ENCODE results near the gene ZNF234.

Gene ZNF234

DNA sequence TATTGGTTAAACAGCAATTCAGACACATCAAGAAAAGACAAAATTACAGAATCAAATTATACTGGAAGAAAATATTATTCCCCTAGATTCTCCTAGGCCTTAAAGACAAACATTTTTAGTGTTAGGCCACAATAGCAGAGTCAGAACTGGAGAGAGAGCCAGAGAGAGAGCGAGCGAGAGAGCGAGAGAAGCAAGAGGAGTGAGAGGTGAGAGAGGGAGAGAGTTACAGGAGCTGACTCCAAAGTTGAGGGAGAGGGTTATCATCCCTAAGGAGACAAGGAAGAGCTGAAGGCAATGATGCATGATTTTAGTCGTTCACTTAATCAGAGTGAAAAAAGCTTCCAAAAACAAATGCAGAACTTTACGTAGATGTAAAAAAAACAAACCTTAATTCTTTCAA lies 50.8 kb downstream of the ZNF234 start:
- no peak overlapping the region for H2AK5ac ChIP-seq (ENCODE audit: low read length, severe bottlenecking)
- no peak overlapping the region for H4K8ac ChIP-seq (ENCODE audit: low read length)
- H3K9ac ChIP-seq (ENCODE audit: low read length), result no peak overlapping the region
- H3K4me2 ChIP-seq (ENCODE audit: low read length, poor library complexity, severe bottlenecking), result no peak overlapping the region
- no peak overlapping the region for H2BK12ac ChIP-seq (ENCODE audit: low read length in 2 of 2)
- no peak overlapping the region for H2AFZ ChIP-seq (ENCODE audit: low read depth, low read length)
- H3K36me3 ChIP-seq (ENCODE audit: control insufficient read depth in 1 of 2, insufficient read depth in 2 of 2, low read depth in 1 of 2, low read length in 2 of 2), result no peaks in the 10 kb centered on the region
- no peak overlapping the region for H2BK120ac ChIP-seq (ENCODE audit: low read depth, low read length)
- no peak overlapping the region for H2BK5ac ChIP-seq (ENCODE audit: low read depth, low read length, poor library complexity, severe bottlenecking)
- H3K27me3 ChIP-seq (ENCODE audit: control insufficient read depth in 1 of 2, insufficient read depth in 1 of 2, low read length in 2 of 2), result no peaks in the 10 kb centered on the region
- no peak overlapping the region for H3K23ac ChIP-seq (ENCODE audit: low read length in 2 of 2)
- H3K9me3 ChIP-seq (ENCODE audit: control insufficient read depth, low read length), result peaks cover 43% of the 10 kb centered on the region
- H3K18ac ChIP-seq (ENCODE audit: low read depth in 1 of 2, low read length in 2 of 2), result no peak overlapping the region
- WGBS, result 97% methylated on average over 3 of the region's 5 CpGs
- no peak overlapping the region for H2BK15ac ChIP-seq (ENCODE audit: low read depth, poor library complexity, severe bottlenecking)
- no peak overlapping the region for H3K4ac ChIP-seq (ENCODE audit: low read depth in 1 of 2, low read length in 2 of 2)
- no peak overlapping the region for H4K91ac ChIP-seq (ENCODE audit: low read length)
- no peaks in the 10 kb centered on the region for H3K79me1 ChIP-seq (replicated peaks; ENCODE audit: low read length, poor library complexity, severe bottlenecking)
- no peaks in the 10 kb centered on the region for H3K4me1 ChIP-seq (ENCODE audit: control insufficient read depth, insufficient read depth, low read depth, low read length)
- H3K27ac ChIP-seq (ENCODE audit: low read length, poor library complexity, severe bottlenecking), result no peak overlapping the region
- no peak for DNase-seq
- no peak overlapping the region for H3K14ac ChIP-seq (ENCODE audit: low read length in 2 of 2)
- no peak overlapping the region for H3K4me3 ChIP-seq (ENCODE audit: insufficient read depth in 1 of 2, low read depth in 1 of 2, low read length in 2 of 2)

- Histone ChIP-seq H2AK5ac (ENCODE audit: low read length, severe bottlenecking) (no peak overlapping the region), H4K91ac (ENCODE audit: low read length) (no peak overlapping the region), H4K8ac (ENCODE audit: low read length) (no peak overlapping the region), H3K14ac (ENCODE audit: low read length in 2 of 2) (no peak overlapping the region), H2BK5ac (ENCODE audit: low read depth, low read length, poor library complexity, severe bottlenecking) (no peak overlapping the region), H2AFZ (ENCODE audit: low read depth, low read length) (no peak overlapping the region), H3K23ac (ENCODE audit: low read length in 2 of 2) (no peak overlapping the region), H3K27ac (ENCODE audit: low read length, poor library complexity, severe bottlenecking) (no peak overlapping the region), H3K79me1 (replicated peaks; ENCODE audit: low read length, poor library complexity, severe bottlenecking) (no peaks in the 10 kb centered on the region), H3K9me3 (ENCODE audit: control insufficient read depth, low read length) (peaks cover 22% of the 10 kb centered on the region), H2BK12ac (ENCODE audit: low read length in 2 of 2) (no peak overlapping the region), H3K4me1 (ENCODE audit: control insufficient read depth, insufficient read depth, low read depth, low read length) (no peaks in the 10 kb centered on the region), H3K4me2 (ENCODE audit: low read length, poor library complexity, severe bottlenecking) (no peak overlapping the region), H3K9ac (ENCODE audit: low read length) (no peak overlapping the region), H3K4ac (ENCODE audit: low read depth in 1 of 2, low read length in 2 of 2) (no peak overlapping the region), H3K36me3 (ENCODE audit: control insufficient read depth in 1 of 2, insufficient read depth in 2 of 2, low read depth in 1 of 2, low read length in 2 of 2) (no peaks in the 10 kb centered on the region), H2BK120ac (ENCODE audit: low read depth, low read length) (no peak overlapping the region), H2BK15ac (ENCODE audit: low read depth, poor library complexity, severe bottlenecking) (no peak overlapping the region), H3K4me3 (ENCODE audit: insufficient read depth in 1 of 2, low read depth in 1 of 2, low read length in 2 of 2) (no peak overlapping the region), H3K27me3 (ENCODE audit: control insufficient read depth in 1 of 2, insufficient read depth in 1 of 2, low read length in 2 of 2) (no peaks in the 10 kb centered on the region), H3K18ac (ENCODE audit: low read depth in 1 of 2, low read length in 2 of 2) (no peak overlapping the region)
- no peak for DNase-seq
These were observed 55.4 kb downstream of the ZNF234 start for GRCh38 chr19:44196772-44197171.

GRCh38 chr19:44202470-44202869 lies 61.1 kb downstream of the ZNF234 start:
- H3K23ac ChIP-seq (ENCODE audit: low read length in 2 of 2), result no peak overlapping the region
- no peak overlapping the region for H3K18ac ChIP-seq (ENCODE audit: low read depth in 1 of 2, low read length in 2 of 2)
- no peak overlapping the region for H2BK120ac ChIP-seq (ENCODE audit: low read depth, low read length)
- no peaks in the 10 kb centered on the region for H3K4me1 ChIP-seq (ENCODE audit: control insufficient read depth, insufficient read depth, low read depth, low read length)
- no peak overlapping the region for H2BK5ac ChIP-seq (ENCODE audit: low read depth, low read length, poor library complexity, severe bottlenecking)
- no peaks in the 10 kb centered on the region for H3K27me3 ChIP-seq (ENCODE audit: control insufficient read depth in 1 of 2, insufficient read depth in 1 of 2, low read length in 2 of 2)
- H2BK12ac ChIP-seq (ENCODE audit: low read length in 2 of 2), result no peak overlapping the region
- no peak overlapping the region for H3K4me3 ChIP-seq (ENCODE audit: insufficient read depth in 1 of 2, low read depth in 1 of 2, low read length in 2 of 2)
- H2BK15ac ChIP-seq (ENCODE audit: low read depth, poor library complexity, severe bottlenecking), result no peak overlapping the region
- H3K4me2 ChIP-seq (ENCODE audit: low read length, poor library complexity, severe bottlenecking), result no peak overlapping the region
- no peak overlapping the region for H2AFZ ChIP-seq (ENCODE audit: low read depth, low read length)
- H3K14ac ChIP-seq (ENCODE audit: low read length in 2 of 2), result no peak overlapping the region
- H3K9me3 ChIP-seq (ENCODE audit: control insufficient read depth, low read length), result peaks cover 15% of the 10 kb centered on the region
- no peak overlapping the region for H3K27ac ChIP-seq (ENCODE audit: low read length, poor library complexity, severe bottlenecking)
- no peak overlapping the region for H2AK5ac ChIP-seq (ENCODE audit: low read length, severe bottlenecking)
- no peak overlapping the region for H3K9ac ChIP-seq (ENCODE audit: low read length)
- no peaks in the 10 kb centered on the region for H3K79me1 ChIP-seq (replicated peaks; ENCODE audit: low read length, poor library complexity, severe bottlenecking)
- no peaks in the 10 kb centered on the region for H3K36me3 ChIP-seq (ENCODE audit: control insufficient read depth in 1 of 2, insufficient read depth in 2 of 2, low read depth in 1 of 2, low read length in 2 of 2)
- 100% methylated on average over 1 of the region's 1 CpG for WGBS
- H3K4ac ChIP-seq (ENCODE audit: low read depth in 1 of 2, low read length in 2 of 2), result no peak overlapping the region
- no peak overlapping the region for H4K8ac ChIP-seq (ENCODE audit: low read length)
- no peak for DNase-seq
- H4K91ac ChIP-seq (ENCODE audit: low read length), result no peak overlapping the region

DNA sequence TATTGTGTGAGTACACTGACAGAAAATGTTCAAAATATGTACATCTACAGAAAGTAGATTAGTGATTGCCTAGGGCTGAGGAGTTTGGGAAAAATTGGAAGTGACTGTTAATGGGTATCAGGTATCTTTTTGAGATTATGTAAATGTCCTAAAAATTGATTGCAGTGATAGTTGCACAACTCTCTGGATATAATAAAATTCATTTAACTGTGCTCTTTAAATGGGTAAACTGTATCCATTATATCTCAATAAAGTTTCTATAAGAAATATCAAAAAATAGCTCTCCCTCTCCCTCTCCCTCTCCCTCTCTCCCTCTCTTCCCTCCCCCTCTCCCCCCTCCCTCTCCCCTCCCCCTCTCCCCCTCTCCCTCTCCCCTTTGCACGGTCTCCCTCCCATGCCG lies 61.6 kb downstream of the ZNF234 start:
- Histone ChIP-seq H3K27me3 (ENCODE audit: control insufficient read depth in 1 of 2, insufficient read depth in 1 of 2, low read length in 2 of 2) (no peaks in the 10 kb centered on the region), H3K4me2 (ENCODE audit: low read length, poor library complexity, severe bottlenecking) (no peak overlapping the region), H3K23ac (ENCODE audit: low read length in 2 of 2) (no peak overlapping the region), H2BK5ac (ENCODE audit: low read depth, low read length, poor library complexity, severe bottlenecking) (no peak overlapping the region), H2BK120ac (ENCODE audit: low read depth, low read length) (no peak overlapping the region), H3K9me3 (ENCODE audit: control insufficient read depth, low read length) (peaks cover 15% of the 10 kb centered on the region), H3K9ac (ENCODE audit: low read length) (no peak overlapping the region), H3K4me1 (ENCODE audit: control insufficient read depth, insufficient read depth, low read depth, low read length) (no peaks in the 10 kb centered on the region), H4K91ac (ENCODE audit: low read length) (no peak overlapping the region), H3K79me1 (replicated peaks; ENCODE audit: low read length, poor library complexity, severe bottlenecking) (no peaks in the 10 kb centered on the region), H2BK15ac (ENCODE audit: low read depth, poor library complexity, severe bottlenecking) (no peak overlapping the region), H2BK12ac (ENCODE audit: low read length in 2 of 2) (no peak overlapping the region), H4K8ac (ENCODE audit: low read length) (no peak overlapping the region), H3K14ac (ENCODE audit: low read length in 2 of 2) (no peak overlapping the region), H3K4ac (ENCODE audit: low read depth in 1 of 2, low read length in 2 of 2) (no peak overlapping the region), H2AK5ac (ENCODE audit: low read length, severe bottlenecking) (no peak overlapping the region), H3K36me3 (ENCODE audit: control insufficient read depth in 1 of 2, insufficient read depth in 2 of 2, low read depth in 1 of 2, low read length in 2 of 2) (no peaks in the 10 kb centered on the region), H3K4me3 (ENCODE audit: insufficient read depth in 1 of 2, low read depth in 1 of 2, low read length in 2 of 2) (no peak overlapping the region), H3K18ac (ENCODE audit: low read depth in 1 of 2, low read length in 2 of 2) (no peak overlapping the region), H2AFZ (ENCODE audit: low read depth, low read length) (no peak overlapping the region), H3K27ac (ENCODE audit: low read length, poor library complexity, severe bottlenecking) (no peak overlapping the region)
- DNase-seq, result no peak
- 100% methylated on average over 2 of the region's 2 CpGs for WGBS
